HG03460 (cell line): ENCODE results near the gene PCMTD2.
"Not testable (repeated sequence)": the region's sequence is repeated elsewhere in the genome, so short reads cannot be mapped to it uniquely, and the experiment has no call there.

Experiments used
- ATAC-seq: cut with Tn5 transposase; IDR thresholded peaks from one replicate; pipeline ENCODE4 v1.9.1; 2021; ENCODE audit not compliant: unreplicated experiment

Gene PCMTD2

DNA sequence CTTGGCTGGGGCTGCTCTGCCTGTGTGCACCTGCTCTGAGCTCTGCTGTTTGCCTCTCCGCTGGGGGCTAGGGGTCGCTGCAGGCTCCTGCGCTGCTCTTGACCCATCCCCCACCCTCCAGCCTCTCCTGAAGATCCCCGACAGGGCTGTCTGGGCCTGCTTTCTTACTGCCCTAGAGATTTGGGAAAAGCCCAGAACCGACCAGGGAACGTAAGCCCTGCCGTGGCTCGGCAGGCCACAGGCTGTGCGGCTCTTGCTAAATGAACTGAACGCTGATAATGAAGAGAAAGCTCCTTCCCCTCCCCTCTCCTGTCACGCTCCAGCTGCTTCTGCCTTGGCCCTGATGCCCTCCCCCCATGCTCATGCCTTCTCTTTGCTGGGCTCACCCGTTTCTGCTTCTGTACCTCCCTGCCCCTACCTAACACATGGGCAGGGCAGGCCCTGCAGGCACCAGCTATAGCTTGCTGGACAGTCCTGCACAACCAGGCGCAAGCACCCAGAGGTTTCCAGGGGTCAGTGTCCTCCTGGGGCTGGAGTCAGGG lies 32.0 kb upstream of the PCMTD2 start:
- no peak for ATAC-seq

DNA sequence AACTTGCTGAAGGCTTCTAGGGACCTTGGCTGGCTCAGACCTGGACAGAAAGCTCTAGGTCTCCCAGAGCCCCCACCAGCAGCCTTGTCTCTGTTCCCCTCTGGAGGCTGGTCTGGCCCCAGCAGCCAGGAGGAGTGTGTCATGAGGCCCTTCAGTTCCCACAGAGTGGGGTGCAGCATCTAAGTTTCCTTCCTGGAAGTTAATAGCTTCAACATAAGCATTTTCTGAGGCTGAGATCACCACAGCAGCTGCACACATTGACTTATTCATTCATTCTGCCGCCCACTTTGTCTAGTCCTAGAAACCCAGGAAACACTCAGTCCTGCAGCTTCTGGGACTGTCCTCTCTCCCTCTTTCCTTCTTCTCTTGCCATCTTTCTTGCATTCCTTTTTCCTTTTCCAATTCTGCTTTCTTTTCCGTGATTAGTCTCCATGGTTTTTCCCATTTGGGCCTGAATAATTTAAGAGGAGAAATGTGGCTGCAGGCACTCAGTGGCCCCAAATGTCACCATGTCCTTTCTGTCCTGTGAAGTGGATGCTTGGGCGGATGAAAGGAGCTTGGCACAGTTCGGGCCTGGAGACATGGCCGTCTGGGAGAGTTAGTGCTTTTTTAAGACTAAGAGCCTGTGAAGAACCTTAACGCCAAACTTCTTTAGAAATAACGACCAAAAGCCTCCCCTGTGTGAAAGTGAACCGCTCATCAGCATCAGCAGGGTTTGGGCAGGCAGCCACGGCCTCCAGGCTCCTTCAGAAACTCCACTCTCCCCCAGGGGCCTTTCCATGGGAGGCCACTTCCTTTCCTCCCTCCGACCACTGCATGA lies 31.0 kb upstream of the PCMTD2 start:
- ATAC-seq, result no peak

DNA sequence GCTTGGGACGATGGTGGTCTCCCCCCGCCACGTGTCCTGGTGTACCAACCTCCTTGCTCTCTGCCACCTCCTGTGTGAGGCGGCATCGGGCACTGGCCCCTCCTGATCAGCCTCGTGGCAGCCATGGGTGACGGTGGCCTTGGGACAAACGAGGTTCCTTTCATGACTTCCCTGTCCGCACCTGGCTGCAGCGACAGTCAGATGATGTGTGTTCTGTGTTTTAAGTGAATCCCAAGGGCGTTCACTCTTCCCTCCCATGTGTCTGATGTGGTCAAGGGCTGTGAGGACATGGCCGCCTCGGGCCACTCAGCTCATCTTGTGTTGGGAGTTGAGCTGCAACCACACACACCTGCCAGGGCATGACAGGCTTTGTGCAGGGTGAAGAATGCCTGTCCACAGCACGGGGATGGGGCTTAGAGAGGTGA lies 30.4 kb upstream of the PCMTD2 start:
- ATAC-seq, result no peak

DNA sequence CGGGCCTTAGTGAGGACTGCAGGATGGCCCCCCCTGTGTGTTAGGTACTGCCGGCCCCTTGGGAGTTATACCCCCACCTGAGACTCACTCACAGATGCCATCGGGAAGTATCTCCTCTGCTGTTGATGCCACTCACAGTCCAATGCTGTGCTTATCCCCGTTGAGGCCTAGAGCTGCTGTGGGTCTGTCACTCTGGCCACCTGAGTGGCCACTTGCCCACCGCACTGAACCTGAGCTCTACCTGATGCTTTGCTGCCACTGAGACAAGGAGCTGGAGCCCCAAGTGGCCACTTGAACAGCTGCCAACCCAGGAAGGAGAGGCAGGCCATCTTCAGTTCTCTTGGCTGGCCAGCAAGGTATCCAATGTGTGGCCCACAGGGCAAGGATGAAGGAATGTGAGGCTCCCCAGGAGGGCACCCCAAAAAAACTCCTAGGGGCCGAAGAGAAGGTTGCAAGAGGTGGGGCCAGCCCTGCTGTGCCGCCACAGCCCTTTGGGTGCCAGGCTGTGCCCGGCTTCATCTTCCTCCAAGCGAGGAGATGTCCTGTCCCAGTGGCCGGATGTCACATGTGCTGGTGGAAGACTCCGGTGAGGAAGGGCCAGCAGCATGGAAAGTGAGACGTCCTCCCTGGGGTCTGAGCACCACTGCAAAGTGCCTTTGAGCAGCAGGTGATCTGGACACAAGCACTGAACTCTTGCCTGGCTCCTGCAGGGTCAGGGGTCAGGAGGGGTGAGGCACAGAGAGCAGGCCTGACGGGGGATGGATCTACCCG lies 29.5 kb upstream of the PCMTD2 start:
- ATAC-seq, result no peak

DNA sequence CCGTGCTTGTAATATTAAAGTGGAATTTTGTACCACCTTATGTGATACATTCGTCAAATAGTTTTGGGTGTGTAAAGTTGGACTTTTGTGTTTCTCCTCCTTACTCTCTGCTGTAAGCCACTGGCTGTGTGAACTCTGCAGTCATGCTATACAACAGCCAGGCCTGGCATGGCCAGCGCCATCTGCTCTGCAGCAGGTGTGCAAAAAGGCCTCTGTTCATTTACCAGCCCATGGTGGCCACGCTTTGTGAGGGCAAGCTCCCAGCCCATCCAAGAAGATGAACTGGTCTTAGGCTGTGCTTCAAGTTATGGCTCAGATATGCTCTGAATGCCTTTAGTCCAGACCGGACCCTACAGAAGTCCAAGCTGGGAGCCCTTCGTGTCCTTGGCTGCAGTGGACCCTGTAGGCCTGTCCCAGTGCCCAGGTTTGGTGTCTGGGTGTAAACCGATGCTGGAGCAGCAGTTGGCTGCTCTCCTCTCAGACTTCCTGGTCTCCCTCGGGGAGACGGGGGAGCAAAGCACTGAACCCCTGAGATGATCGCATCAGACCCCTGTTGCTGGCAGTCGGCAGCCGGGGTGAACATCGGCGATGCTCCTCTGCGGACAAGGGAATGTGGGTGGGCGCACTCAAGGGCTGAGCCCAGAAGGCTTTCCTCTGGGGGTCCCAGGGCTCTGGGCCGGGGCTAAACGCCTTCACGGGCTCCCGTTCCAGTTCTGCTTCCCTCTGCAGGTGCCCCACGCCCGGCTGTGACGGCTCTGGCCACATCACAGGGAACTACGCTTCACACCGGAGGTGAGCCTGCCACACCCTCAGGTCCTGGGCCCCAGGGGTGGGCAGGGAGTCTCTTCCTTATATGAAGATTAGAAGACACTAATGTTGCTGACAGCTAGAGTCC lies 28.6 kb upstream of the PCMTD2 start:
- ATAC-seq, result no peak

DNA sequence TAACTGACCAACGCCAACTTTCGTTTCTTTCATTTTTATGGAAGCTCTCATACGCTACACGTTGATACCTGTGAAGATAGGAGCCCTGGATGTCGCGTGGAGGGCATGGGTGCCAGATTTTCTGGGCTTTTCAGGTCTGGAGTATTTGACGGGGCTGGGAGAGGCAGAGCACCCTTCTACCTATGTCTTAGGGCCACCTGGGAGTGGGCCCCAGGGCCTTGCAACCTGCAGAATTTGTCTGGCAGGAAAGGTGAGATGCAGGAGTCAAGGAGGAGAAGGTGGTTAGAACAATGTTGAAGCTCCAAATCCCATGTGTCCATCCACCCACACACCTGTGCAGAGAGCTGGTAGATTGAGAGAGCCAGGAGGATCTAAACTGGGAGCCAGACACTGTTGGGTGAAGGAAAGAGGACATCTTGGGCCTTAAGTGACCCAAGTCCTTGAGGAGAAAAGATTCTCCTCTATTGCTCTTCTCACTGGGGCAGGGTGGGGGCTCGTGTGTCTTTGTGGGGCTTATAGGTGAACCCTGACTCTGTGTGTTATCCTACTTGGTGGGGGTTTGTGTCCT lies 27.4 kb upstream of the PCMTD2 start:
- no peak for ATAC-seq

DNA sequence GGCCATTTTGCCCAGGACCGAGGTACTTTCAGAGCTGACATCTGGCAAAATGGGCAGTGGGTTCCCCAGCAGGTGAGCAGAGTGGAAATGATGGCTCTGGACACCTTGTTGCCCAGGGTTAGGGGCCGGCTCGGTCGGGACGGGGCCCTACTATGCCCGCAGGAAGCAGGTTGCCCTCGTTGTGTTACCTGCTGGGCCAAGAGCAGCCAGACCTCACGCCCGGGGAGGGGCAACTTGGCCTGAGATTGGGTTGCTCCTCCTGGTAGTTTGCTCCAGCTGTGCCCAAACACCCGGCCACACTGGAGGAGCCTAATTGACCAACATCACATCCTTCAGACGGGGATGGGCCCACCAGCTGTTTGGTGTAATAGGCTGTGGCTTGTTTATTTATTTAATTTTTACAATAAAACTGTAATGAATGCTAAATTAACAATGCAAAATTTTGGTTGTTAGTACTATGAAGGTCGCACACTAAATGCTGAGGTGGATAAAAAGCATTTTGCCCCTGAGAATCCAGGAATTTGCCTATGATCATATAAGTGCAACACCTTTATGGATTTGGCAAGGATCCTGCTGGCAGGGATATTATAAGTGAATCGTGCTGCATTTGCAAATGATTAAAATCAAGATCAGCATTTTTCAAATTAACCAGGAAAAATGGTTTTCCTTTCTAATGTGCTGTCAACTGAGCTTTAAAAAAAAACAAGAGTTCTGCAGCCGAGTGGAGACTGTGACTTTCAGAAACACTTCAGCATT lies 26.6 kb upstream of the PCMTD2 start:
- no peak for ATAC-seq

DNA sequence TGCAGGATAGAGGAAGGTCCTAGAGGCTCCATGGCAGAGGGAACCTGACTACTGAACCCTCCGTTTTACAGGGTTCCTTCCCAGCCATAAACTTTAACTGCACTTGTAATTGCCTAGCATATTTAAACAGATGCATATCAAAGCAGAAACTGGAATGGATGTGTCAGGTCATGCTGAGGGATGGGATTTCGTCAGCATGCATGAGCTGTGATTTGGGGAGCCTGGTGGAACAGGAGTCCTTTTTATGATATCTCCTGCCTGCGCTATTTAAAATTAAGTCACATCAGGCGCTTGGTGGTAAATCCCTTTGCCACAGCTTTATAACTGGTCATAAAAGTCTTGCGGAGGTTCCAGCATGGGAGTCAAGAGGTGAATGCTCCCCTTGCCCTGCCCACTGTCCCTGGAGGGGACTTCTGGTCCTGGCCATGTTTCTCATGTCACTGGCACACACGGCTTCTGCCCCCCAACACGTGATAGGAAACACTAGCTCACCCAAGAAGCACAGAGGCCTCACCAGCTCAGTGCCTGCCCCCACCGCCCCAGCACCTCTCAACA lies 26.0 kb upstream of the PCMTD2 start:
- no peak for ATAC-seq

DNA sequence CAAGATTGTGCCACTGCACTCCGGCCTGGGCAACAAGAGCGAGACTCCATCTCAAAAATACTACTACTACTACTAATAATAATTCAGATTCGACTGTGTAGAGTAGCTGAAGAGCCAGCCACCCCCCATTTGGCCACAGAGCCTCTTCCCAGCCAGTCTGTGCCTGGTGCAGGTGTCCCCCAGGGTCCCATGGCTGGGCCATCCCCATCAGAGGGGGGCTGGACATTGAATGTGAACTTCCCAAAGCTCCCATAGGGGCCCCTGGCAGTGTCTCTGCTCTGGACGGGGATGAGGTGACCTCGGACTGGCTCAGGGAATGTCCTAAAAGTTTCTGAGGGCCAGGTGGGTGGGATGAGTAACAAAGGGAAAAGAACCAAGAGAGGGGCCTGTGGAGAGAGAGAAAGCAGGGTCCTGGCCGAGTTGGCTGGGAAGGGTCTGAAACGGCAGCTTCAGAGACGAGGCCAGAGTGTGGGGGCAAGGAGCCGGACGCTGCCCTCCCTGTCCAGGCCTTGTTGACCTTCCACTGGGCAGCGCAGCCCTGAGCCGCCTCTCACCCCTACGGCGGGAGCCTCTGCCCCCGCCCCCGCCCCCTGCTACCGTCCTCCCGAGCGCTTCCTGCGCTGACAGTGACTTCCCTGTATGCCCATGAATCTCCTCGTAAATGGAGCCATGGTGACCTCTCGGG lies 24.9 kb upstream of the PCMTD2 start:
- no peak for ATAC-seq

DNA sequence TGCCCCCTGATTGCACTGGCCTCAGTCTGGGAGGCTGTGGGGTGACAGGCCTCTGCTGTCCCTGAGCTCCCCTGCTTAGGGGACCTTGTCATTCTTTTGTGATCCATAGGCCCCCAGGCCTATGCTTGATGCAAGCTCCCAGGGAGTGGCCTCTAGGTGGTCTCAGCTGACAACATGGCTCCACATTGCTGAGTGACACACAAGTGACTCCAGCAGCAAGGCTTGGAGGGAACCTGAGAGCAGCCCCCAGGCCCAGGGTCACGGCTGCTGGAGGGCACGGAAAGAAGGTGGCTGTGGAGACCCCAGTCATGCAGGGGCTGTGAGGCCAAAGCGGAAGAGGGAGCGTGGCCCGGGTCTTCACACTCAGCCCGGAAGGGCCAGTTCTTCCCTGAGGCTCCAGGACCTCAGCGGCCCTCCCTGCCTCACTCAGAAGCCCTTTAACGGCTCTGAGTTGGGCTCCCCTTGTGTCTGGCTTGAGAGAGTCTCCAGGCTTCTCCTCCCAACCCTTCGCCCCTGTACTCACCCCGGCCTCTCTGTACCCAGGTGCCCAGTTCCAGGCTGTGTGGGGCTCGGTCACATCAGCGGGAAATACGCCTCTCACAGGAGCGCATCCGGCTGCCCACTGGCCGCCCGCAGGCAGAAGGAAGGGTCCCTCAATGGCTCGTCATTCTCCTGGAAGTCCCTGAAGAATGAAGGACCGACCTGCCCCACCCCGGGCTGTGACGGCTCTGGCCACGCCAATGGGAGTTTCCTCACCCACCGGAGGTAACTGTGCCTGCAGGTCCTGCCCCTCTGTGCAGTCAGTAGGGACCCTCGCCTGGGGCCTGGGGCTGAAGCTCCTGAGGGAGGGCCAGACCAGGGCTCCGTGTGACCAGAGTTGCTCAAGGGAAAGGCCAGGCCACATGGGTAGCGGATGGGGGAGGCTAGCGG lies 23.7 kb upstream of the PCMTD2 start:
- ATAC-seq, result no peak

DNA sequence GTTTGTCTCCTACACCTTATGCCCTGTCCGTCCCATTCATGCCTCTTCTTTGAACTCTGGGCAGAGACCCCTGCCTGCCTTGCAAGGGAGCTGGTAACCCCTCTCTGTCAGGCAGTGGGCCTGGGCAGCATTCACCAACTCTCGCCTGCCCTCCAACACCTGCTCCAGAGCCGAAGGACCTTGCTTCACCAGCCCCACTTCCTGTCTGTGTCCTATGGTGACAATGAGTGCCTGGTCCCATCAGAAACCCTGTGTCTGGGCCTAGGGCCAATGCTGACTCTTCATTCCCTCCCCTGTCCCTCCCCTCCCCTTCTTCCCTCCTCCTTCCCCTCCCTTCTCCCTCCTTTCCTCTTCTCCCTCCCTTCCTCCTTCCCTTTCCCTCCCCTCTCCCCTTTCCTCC lies 22.8 kb upstream of the PCMTD2 start:
- ATAC-seq, result no peak

DNA sequence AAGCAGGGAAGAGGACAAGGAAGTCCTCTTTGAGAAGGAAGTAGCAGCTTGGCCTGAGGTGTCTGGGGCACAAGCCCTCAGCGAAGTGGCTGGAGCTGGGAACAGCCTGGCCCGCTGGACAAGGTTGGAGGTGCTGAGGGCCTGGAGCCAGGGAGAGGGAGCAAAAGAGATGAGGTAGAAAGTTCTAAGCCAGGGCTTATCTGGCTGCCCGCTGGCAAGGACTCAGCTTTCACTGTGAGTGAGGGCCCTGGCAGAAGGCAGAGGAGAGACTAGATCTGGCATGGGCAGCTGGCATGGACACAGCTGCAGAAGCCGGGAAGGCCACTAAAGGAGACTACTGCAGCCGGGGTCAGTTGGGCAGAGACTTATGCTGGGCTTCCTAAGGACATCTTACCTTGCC lies 21.8 kb upstream of the PCMTD2 start:
- ATAC-seq, result no peak

DNA sequence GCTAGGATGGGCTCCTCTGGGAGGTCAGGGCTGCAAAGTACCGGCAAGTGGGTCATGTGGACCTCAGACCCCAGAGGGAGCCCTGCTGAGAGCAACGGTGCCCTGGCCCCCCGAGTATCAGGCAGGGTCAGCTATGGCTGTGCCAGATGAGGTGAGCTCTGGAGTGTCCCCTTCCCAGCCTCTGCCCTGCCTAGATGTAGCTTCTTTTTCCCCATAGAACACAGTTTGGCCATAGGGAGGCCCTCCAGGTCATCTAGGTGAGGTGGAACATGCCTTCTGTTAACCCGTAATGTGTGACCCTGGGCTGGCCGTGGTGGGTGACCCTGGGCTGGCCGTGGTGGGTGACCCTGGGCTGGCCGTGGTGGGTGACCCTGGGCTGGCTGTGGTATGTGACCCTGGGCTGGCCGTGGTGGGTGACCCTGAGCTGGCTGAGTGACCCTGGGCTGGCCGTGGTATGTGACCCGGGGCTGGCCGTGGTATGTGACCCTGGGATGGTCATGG lies 21.2 kb upstream of the PCMTD2 start:
- ATAC-seq, result no peak

DNA sequence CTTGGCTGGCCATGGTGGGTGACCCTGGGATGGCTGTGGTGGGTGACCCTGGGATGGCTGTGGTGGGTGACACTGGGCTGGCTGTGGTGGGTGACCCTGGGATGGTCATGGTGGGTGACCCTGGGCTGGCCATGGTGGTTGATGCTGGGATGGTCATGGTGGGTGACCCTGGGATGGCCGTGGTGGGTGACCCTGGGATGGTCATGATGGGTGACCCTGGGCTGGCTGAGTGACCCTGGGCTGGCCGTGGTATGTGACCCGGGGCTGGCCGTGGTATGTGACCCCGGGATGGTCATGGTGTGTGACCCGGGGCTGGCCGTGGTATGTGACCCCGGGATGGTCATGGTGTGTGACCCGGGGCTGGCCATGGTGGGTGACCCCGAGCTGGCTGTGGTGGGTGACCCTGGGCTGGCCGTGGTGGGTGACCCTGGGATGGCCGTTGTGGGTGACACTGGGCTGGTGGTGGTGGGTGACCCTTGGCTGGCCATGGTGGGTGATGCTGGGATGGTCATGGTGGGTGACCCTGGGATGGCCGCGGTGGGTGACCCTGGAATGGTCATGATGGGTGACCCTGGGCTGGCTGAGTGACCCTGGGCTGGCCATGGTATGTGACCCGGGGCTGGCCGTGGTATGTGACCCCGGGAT lies 20.5 kb upstream of the PCMTD2 start:
- ATAC-seq, result not testable (repeated sequence)

DNA sequence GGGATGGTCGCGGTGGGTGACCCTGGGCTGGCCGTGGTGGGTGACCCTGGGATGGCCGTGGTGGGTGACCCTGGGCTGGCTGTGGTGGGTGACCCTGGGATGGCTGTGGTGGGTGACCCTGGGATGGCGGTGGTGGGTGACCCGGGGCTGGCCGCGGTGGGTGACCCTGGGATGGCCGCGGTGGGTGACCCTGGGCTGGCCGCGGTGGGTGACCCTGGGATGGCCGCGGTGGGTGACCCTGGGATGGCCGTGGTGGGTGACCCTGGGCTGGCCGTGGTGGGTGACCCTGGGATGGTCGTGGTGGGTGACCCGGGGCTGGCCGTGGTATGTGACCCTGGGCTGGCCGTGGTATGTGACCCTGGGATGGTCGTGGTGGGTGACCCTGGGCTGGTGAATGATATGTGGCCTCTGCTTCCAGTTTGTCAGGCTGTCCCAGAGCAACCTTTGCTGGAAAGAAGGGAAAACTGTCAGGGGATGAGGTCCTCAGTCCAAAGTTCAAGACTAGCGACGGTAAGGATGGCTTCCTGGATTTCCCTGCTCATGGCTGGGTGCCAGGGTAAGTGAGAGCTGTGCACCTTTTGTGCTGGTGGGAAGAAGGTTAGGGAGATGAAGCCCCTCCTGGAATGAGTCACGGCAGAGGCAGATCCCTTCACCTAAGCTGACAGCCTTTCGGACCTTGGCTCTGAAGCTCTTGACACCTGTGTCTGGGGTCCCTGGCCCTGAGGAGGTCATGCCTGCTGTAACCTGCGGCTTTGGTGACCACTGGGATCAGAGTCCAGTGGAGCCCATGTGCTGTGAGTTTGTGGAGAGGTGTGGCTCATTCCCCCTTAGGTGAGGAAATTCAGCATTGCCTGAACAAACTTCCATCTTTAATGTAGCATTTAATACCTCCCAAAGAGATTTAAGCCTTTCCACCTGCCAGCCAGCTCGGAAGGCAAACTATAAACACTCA lies 19.1 kb upstream of the PCMTD2 start:
- no peak for ATAC-seq

DNA sequence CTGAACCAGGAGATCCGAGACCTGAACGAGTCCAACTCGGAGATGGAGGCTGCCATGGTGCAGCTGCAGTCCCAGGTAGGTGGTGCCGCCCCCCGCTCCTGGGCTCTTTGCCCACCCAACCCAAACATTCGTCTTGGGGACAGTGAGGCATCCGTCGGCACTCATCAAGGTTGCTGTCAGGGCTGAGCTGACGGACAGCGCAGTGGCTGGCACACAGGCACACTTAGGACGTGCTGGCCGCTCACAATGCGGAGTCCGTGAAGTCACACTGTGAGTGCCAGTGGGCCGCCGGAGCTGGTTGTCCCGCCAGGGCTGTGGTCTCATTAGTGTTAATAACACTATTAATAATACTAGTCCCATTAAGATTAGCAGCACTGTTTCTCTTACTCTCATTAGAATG lies 18.2 kb upstream of the PCMTD2 start:
- ATAC-seq, result no peak
